CD8-positive, alpha-beta memory T cell (primary cell): ENCODE data around the gene KIR3DL1. TPM values are rescaled to one million over a fixed set of nuclear protein-coding genes. Genes with fewer than 3 reads are reported as not detected.

Experiments
- polyA plus RNA-seq: library from polyadenylated mRNA; unstranded; fragments of 300-500 nt; fragmentation: Illumina TruSeq; gene quantifications from one replicate; pipeline ENCODE4 v1.2.3, GENCODE V29; 2021
- total RNA-seq, 2 experiments: library from RNA; stranded (reverse); gene quantifications; one replicate each; pipeline ENCODE4 v1.2.3, GENCODE V29; 2021

The KIR3DL1 gene
- total and polyA plus RNA-seq, 3 experiments from 2014 or later = 0.11 to 11.9 (median 0.28) TPM

Other genes starting within 250 kb of the KIR3DL1 start
- gene LILRA2, start 242.7 kb upstream of the KIR3DL1 start, total RNA-seq = not detected
- gene LILRA2, start 242.7 kb upstream of the KIR3DL1 start, polyA plus RNA-seq = not detected
- gene LILRA1, start 222.8 kb upstream of the KIR3DL1 start, total RNA-seq = not detected
- gene LILRA1, start 222.8 kb upstream of the KIR3DL1 start, polyA plus RNA-seq = not detected
- gene LILRB1, start 186.0 kb upstream of the KIR3DL1 start, total RNA-seq = 1 to 10 TPM; 1.0 to 1.3 TPM
- 3.9 TPM for gene LILRB1, start 186.0 kb upstream of the KIR3DL1 start, polyA plus RNA-seq
- under 1 TPM; 0.44 to 0.69 TPM for gene LILRB4, start 153.5 kb upstream of the KIR3DL1 start, total RNA-seq
- gene LILRB4, start 153.5 kb upstream of the KIR3DL1 start, polyA plus RNA-seq = not detected
- not detected for gene KIR3DL3, start 92.0 kb upstream of the KIR3DL1 start, total RNA-seq
- 0.63 TPM for gene KIR3DL3, start 92.0 kb upstream of the KIR3DL1 start, polyA plus RNA-seq
- under 1 TPM in 1 of 2 experiments, not detected in 1; 0.29 TPM for gene KIR2DL3, start 78.0 kb upstream of the KIR3DL1 start, total RNA-seq
- 5.2 TPM for gene KIR2DL3, start 78.0 kb upstream of the KIR3DL1 start, polyA plus RNA-seq
- under 1 TPM in 1 of 2 experiments, not detected in 1; 0.13 TPM for gene KIR2DL1, start 46.7 kb upstream of the KIR3DL1 start, total RNA-seq
- 3.1 TPM for gene KIR2DL1, start 46.7 kb upstream of the KIR3DL1 start, polyA plus RNA-seq
- gene KIR2DL4, start 12.9 kb upstream of the KIR3DL1 start, total RNA-seq = not detected
- gene KIR2DL4, start 12.9 kb upstream of the KIR3DL1 start, polyA plus RNA-seq = 0.79 TPM
- gene KIR2DS4, start 16.2 kb downstream of the KIR3DL1 start, total RNA-seq = not detected
- gene KIR2DS4, start 16.2 kb downstream of the KIR3DL1 start, polyA plus RNA-seq = 14.5 TPM
- gene KIR3DL2, start 34.0 kb downstream of the KIR3DL1 start, total RNA-seq = under 1 TPM; 0.27 to 0.28 TPM
- 16.8 TPM for gene KIR3DL2, start 34.0 kb downstream of the KIR3DL1 start, polyA plus RNA-seq
- not detected for gene FCAR, start 57.8 kb downstream of the KIR3DL1 start, total RNA-seq
- gene FCAR, start 57.8 kb downstream of the KIR3DL1 start, polyA plus RNA-seq = not detected
- under 1 TPM in 1 of 2 experiments, not detected in 1; 0.31 TPM for gene NCR1, start 89.7 kb downstream of the KIR3DL1 start, total RNA-seq
- gene NCR1, start 89.7 kb downstream of the KIR3DL1 start, polyA plus RNA-seq = 2.8 TPM
- not detected for gene NLRP7, start 131.1 kb downstream of the KIR3DL1 start, total RNA-seq
- not detected for gene NLRP7, start 131.1 kb downstream of the KIR3DL1 start, polyA plus RNA-seq
- 10 to 100 TPM; 10.2 to 12.7 TPM for gene NLRP2, start 149.9 kb downstream of the KIR3DL1 start, total RNA-seq
- gene NLRP2, start 149.9 kb downstream of the KIR3DL1 start, polyA plus RNA-seq = 5.6 TPM
- gene GP6, start 221.8 kb downstream of the KIR3DL1 start, total RNA-seq = not detected
- 0.21 TPM for gene GP6, start 221.8 kb downstream of the KIR3DL1 start, polyA plus RNA-seq
- 10 to 100 TPM; 21.4 to 22.2 TPM for gene RDH13, start 246.7 kb downstream of the KIR3DL1 start, total RNA-seq
- 15.8 TPM for gene RDH13, start 246.7 kb downstream of the KIR3DL1 start, polyA plus RNA-seq